ENCODE measurements around the gene DCAF17.
"Not testable (repeated sequence)": the region's sequence is repeated elsewhere in the genome, so short reads cannot be mapped to it uniquely, and the experiment has no call there.

The DCAF17 gene

GRCh38 chr2:171411791-171412483 lies 22.1 kb upstream of the DCAF17 start:
- DNase-seq = no peak

- DNase-seq = no peak
Measured at GRCh38 chr2:171412571-171413175, 21.4 kb upstream of the DCAF17 start.

DNA sequence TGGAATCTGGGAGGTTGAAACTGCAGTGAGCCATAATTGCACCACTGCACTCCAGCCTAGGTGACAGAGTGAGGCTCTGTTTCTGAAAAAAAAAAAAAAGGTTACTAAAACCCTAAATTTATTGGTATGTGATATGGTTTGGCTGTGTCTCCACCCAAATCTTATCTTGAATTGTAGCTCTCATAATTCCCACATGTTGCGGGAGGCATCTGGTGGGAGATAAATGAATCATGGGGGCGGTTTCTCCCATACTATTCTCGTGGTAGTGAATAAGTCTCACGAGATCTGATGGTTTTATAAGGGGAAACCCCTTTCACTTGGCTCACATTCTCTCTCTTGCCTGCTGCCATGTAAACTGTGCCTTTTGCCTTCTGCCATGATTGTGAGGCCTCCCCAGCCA lies 19.4 kb upstream of the DCAF17 start:
- not testable (repeated sequence) for DNase-seq

DNA sequence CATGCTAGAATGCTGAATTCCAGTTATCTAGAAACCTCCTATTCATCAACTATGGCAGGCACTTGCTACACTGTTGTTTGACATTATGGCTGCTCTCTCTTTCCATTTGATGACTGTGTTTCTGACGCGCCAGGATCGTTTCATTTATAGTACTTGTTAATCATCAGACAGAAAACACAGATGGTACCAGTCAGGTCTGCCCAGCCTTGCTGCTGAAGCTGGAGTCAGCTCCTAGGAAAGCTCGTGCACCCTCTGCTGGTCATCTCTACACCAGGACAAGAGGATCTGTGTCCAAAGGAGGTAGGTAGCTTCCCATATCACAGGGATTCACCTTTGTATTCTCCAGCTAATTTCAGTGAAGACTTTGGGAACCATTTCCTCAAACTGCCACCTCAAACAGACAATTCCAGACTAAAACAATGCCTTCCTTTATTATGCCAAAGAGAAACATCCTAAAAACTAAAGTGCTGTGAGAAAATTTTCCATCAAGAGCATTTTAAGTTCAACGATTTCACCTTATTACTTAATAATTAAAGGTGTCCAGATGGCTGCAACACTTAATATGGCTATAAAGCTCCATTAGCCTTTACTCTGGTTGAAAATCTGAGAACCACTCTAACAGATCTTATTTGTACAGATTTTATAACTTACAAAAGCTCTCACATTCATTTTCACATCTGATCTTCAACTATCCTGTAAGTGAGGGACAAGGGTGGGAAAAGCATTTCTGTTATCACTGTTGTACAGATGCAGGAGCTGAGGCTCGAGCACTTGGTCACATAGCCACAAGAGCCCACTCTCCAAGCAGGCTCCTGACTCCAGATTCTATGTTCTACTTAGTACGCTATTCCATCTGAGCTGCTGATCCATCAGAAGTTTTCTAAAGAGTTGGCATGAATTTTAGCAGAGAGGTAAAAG lies 17.8 kb upstream of the DCAF17 start:
- peak; percentile 95 for DNase-seq

DNA sequence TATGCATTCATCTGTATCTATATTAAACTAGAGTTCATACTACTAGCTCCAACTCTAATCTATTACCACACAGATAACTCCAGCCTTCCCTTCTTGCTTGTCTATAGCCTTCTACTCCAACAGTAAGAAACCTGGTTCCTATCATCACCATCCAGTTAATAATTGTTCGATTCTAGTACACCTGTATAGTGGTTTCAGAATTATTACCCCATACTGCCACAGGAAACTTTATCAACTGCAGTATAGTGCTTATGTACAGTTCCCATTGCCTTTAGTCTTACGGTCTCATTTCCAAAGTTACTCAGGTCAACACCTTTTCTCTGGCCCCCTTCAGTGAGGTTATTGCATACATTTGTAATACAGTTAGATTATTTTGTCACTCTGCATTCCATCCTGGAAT lies 14.7 kb upstream of the DCAF17 start:
- DNase-seq = no peak

GRCh38 chr2:171420728-171421563 lies 13.1 kb upstream of the DCAF17 start:
- no peak for DNase-seq

DNA sequence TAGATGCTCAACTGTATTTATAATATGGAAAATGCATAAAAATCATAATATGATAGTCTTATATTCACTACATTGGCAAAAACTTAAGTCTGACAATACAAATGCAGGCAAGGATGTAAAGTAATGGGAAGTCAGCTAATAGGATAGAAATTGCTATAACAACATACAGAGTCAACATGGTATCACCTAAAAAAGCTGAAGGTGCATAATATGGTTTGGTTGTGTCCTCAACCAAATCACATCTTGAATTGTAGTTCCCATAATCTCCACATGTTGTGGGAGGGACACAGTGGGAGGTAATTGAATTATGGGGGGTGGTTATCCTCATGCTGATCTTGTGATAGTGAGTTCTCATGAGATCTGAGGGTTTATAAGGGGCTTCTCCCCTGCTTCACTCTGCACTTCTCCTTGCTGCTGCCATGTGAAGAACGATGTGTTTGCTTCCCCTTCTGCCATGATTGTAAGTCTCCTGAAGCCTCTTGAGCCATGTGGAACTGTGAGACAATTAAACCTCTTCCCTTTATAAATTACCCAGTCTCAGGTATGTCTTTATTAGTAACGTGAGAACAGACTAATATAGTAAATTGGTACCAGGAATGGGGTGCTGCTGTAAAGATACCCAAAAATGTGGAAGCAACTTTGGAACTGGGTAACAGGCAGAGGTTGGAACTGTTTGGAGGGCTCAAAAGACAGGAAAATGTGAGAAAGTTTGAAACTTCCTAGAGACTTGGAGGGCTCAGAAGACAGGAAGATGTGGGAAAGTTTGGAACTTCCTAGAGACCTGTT lies 11.1 kb upstream of the DCAF17 start:
- DNase-seq = not testable (repeated sequence)

- DNase-seq = no peak
Measured at GRCh38 chr2:171430516-171431410, 3.3 kb upstream of the DCAF17 start.

- no peak for DNase-seq
Measured at GRCh38 chr2:171431677-171432167, 2.3 kb upstream of the DCAF17 start.

- DNase-seq = no peak
Measured at GRCh38 chr2:171432206-171432968, 1.6 kb upstream of the DCAF17 start.

- DNase-seq = peak; percentile 86
Measured at GRCh38 chr2:171432969-171433762, 860 bp upstream of the DCAF17 start.

- DNase-seq = no peak
Measured at GRCh38 chr2:171433763-171434012, 338 bp upstream of the DCAF17 start, which contains the start of gene METTL8. Gene METTL8 (minus strand): TSS chr2:171433990. CDS start chr2:171392185, 41,805 bp downstream.

DNA sequence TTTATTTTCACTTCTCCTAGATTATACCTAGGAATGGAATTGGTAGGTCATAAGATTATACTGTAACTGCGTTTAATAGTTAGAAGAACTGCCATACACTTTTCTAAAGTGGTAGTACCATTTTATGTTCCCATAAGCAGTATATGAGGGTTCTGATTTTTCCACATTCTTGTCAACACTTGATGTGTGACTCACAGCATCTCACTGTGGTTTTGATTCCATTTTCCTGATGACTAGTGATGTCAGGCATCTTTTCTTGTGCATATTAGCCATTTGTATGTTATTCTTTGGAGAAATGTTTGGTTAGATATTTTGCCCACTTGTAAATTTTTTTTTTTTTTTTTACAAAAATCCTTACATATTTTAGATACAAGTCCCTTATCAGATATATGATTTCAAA lies 2.3 kb downstream of the DCAF17 start:
- DNase-seq = no peak

GRCh38 chr2:171441470-171441869 lies 7.4 kb downstream of the DCAF17 start:
- no peak for DNase-seq

DNA sequence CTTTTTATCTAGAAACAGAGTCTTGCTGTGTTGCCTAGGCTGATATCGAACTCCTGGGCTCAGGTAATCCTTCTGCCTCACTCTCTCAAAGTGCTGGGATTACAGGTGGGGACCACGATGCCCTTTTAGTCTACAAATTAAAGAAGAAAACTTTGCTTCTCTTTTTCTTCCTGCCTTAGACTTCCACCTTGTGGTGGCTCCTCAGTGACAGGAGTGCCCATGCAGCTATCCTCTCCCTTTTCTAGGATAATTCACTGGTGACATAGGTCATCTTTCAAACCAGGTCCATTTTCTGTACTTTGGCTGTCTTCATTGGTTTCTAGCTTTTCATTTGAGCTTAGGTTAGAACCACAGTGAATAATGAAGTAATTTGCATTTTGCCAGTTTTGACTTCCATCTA lies 13.6 kb downstream of the DCAF17 start:
- DNase-seq = no peak

DNA sequence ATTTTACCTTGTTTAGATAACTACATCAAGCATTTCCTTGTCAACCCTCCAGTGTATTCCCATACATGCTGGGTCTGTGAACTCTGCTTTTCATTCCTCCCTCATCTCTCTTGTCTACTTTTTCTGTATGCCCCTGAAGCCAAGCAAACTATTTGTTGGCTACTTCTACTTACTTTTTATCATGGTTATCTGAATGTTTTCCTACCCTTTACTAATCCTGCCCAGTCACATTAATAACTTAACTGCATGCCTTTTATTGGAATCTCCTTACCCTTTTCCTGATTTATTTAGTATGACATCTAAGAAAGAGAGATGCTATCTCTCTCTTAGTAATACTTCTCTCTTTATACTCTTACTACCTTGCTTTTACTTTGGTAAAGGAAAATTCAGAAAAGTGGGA lies 17.0 kb downstream of the DCAF17 start:
- DNase-seq = no peak

- no peak for DNase-seq
Measured at GRCh38 chr2:171452773-171453172, 18.7 kb downstream of the DCAF17 start.

- DNase-seq = no peak
Measured at GRCh38 chr2:171459498-171459897, 25.5 kb downstream of the DCAF17 start.

- DNase-seq = no peak
Measured at GRCh38 chr2:171460537-171460936, 26.5 kb downstream of the DCAF17 start.

All from NCI-H510A (cell line).